ENCODE measurements around the gene AVEN. TPM values are rescaled to one million over a fixed set of nuclear protein-coding genes. Genes with fewer than 3 reads are reported as not detected.

Gene AVEN
- total and polyA plus RNA-seq, 2 of the 4 experiments (the other 2 are of a cell fraction) = 9.1 to 17.6 TPM

GRCh38 chr15:33826201-33826600 lies 212.8 kb downstream of the AVEN start:
- Histone ChIP-seq H2BK5ac (ENCODE audit: low read depth, low read length, poor library complexity, severe bottlenecking) (no peak overlapping the region), H3K23ac (ENCODE audit: low read depth, low read length) (no peak overlapping the region), H2BK20ac (ENCODE audit: low read depth, low read length) (no peak overlapping the region), H3K9me3 (ENCODE audit: control insufficient read depth, insufficient read depth, low read length) (no peaks in the 10 kb centered on the region; the same call in 1 of the 2 replicates), H3K9ac (ENCODE audit: low read depth, low read length) (no peak overlapping the region), H3K27ac (ENCODE audit: insufficient read depth, low read length) (no peak overlapping the region), H3K18ac (ENCODE audit: low read depth, low read length) (no peak overlapping the region), H4K8ac (ENCODE audit: low read depth in 2 of 2, low read length in 2 of 2) (no peak overlapping the region), H4K20me1 (ENCODE audit: insufficient read depth, low read length) (no peaks in the 10 kb centered on the region), H4K5ac (ENCODE audit: low read depth, low read length) (no peak overlapping the region), H3K9me1 (ENCODE audit: insufficient read depth, low read length) (no peaks in the 10 kb centered on the region), H4K91ac (ENCODE audit: insufficient read depth, low read depth, low read length) (no peak overlapping the region), H3K4me2 (ENCODE audit: low read depth, low read length) (no peak overlapping the region), H3K56ac (ENCODE audit: extremely low read depth, insufficient read depth, low read length) (no peak overlapping the region), H3K4me3 (ENCODE audit: insufficient read depth, low read depth, low read length) (no peak overlapping the region), H3K79me1 (ENCODE audit: low read depth in 1 of 2, low read length in 2 of 2) (no peaks in the 10 kb centered on the region), H2AFZ (replicated peaks; ENCODE audit: low read length, poor library complexity) (no peak overlapping the region), H3K27me3 (ENCODE audit: control insufficient read depth, insufficient read depth, low read length) (peaks cover 13% of the 10 kb centered on the region), H2BK120ac (ENCODE audit: low read depth, low read length) (no peak overlapping the region), H3K36me3 (ENCODE audit: control insufficient read depth, insufficient read depth, low read length) (no peaks in the 10 kb centered on the region), H3K14ac (replicated peaks; ENCODE audit: low read depth, low read length) (no peak overlapping the region), H2AK9ac (replicated peaks; ENCODE audit: low read depth, low read length, poor library complexity) (no peak overlapping the region), H2BK15ac (ENCODE audit: low read depth, low read length) (no peak overlapping the region), H2AK5ac (ENCODE audit: low read depth, low read length) (no peak overlapping the region), H3K4me1 (ENCODE audit: control insufficient read depth, insufficient read depth, low read length) (no peaks in the 10 kb centered on the region), H3K4ac (ENCODE audit: low read depth, low read length) (no peak overlapping the region)
- WGBS, 2 experiments (ENCODE audit: extremely low coverage in 2 of 2, insufficient read length in 1 of 2) = no CpG with 5 or more reads among the region's 4 CpGs
- CTCF ChIA-PET = no interaction called here
- POLR2A ChIA-PET (ENCODE audit: unreplicated experiment) = no interaction called here
- BruUV-seq (replicated peaks) = no TSS peak
- no peak for TF ChIP-seq CEBPB (IDR thresholded peaks at IDR 0.05; ENCODE audit: low read depth, low read length)
- DNase-seq (no peak), ATAC-seq (ENCODE audit: low read depth) (no peak)
- intact Hi-C loops (cut with micrococcal nuclease) (no loop called here), in situ Hi-C loops (cut with MboI; ENCODE audit: low sequenced_read_pairs) (no loop called here), dilution Hi-C loops (cut with HindIII; ENCODE audit: low sequenced_read_pairs, unreplicated experiment) (no loop called here)

Measured in IMR-90 (cell line).